SK-N-SH treated with all-trans-retinoic acid at 6 μM for 48 hours (cell line): Measurements from ENCODE around the gene PHF13.

Experiments
- ATAC-seq: fragments of 200-7000 bp; cut with Tn5 transposase; 3 replicates; pipeline ENCODE4 v1.9.1; 2020; ENCODE audit warnings: mild to moderate bottlenecking, moderate library complexity
- ARNTL ChIP-seq: fragments of 450-650 bp; formaldehyde crosslinking; IDR thresholded peaks from 2 replicates; pipeline ENCODE4 v1.5.0; 2020; ENCODE audit warnings: low read depth, mild to moderate bottlenecking, moderate library complexity, borderline replicate concordance
- BACH2 ChIP-seq: fragments of 250-450 bp; sonication (Bioruptor Pico); IDR thresholded peaks from 2 replicates; pipeline ENCODE4 v1.9.0; 2021; ENCODE audit warnings: mild to moderate bottlenecking, borderline replicate concordance
- CREB5 ChIP-seq: fragments of 250-450 bp; sonication (Bioruptor Pico); IDR thresholded peaks from 2 replicates; pipeline ENCODE4 v1.5.1; 2020; ENCODE audit warnings: low read depth, mild to moderate bottlenecking, moderate library complexity
- CSDC2 ChIP-seq: fragments of 250-450 bp; sonication (Bioruptor Pico); IDR thresholded peaks from 2 replicates; pipeline ENCODE4 v1.5.0; 2020; ENCODE audit warnings: mild to moderate bottlenecking, moderate library complexity
- ESRRG ChIP-seq: fragments of 250-450 bp; sonication (Bioruptor Pico); IDR thresholded peaks from 2 replicates; pipeline ENCODE4 v1.6.1; 2021; ENCODE audit warnings: mild to moderate bottlenecking
- GLIS3 ChIP-seq: fragments of 250-450 bp; sonication (Bioruptor Pico); IDR thresholded peaks from 2 replicates; pipeline ENCODE4 v1.5.0; 2020; ENCODE audit warnings: mild to moderate bottlenecking, moderate library complexity
- ISL1 ChIP-seq: fragments of 250-450 bp; sonication (Bioruptor Pico); IDR thresholded peaks from 2 replicates; pipeline ENCODE4 v2.1.2; 2022; ENCODE audit warnings: mild to moderate bottlenecking, moderate library complexity
- OSR1 ChIP-seq: fragments of 250-450 bp; sonication (Bioruptor Pico); IDR thresholded peaks from 2 replicates; pipeline ENCODE4 v1.8.0; 2022; ENCODE audit warnings: moderate library complexity, mild to moderate bottlenecking, inconsistent platforms
- POU6F1 ChIP-seq: fragments of 250-450 bp; sonication (Bioruptor Pico); IDR thresholded peaks from 2 replicates; pipeline ENCODE4 v1.8.0; 2021; ENCODE audit warnings: low read depth, mild to moderate bottlenecking, moderate library complexity, borderline replicate concordance
- PPARA ChIP-seq: fragments of 250-450 bp; sonication (Bioruptor Pico); IDR thresholded peaks from 2 replicates; pipeline ENCODE4 v1.5.0; 2020; ENCODE audit warnings: mild to moderate bottlenecking, borderline replicate concordance
- RARB ChIP-seq: fragments of 250-450 bp; sonication (Bioruptor Pico); IDR thresholded peaks from 2 replicates; pipeline ENCODE4 v1.8.0; 2021; ENCODE audit warnings: mild to moderate bottlenecking, moderate library complexity
- SNAI2 ChIP-seq: fragments of 250-450 bp; sonication (Bioruptor Pico); IDR thresholded peaks from 2 replicates; pipeline ENCODE4 v1.5.0; 2020; ENCODE audit warnings: mild to moderate bottlenecking, moderate library complexity
- TCF4 ChIP-seq: fragments of 250-450 bp; sonication (Bioruptor Pico); IDR thresholded peaks from 2 replicates; pipeline ENCODE4 v1.8.0; 2021; ENCODE audit warnings: mild to moderate bottlenecking, moderate library complexity, borderline replicate concordance
- TOX ChIP-seq: fragments of 250-450 bp; sonication (Bioruptor Pico); IDR thresholded peaks from 2 replicates; pipeline ENCODE4 v1.8.0; 2021; ENCODE audit warnings: mild to moderate bottlenecking, moderate library complexity, borderline replicate concordance
- ZC3H10 ChIP-seq: fragments of 250-450 bp; sonication (Bioruptor Pico); IDR thresholded peaks from 2 replicates; pipeline ENCODE4 v1.5.1; 2021; ENCODE audit warnings: mild to moderate bottlenecking, moderate library complexity
- ZFP3 ChIP-seq: fragments of 250-450 bp; sonication (Bioruptor Pico); IDR thresholded peaks from 2 replicates; pipeline ENCODE4 v1.5.0; 2020; ENCODE audit warnings: mild to moderate bottlenecking, moderate library complexity
- ZFP30 ChIP-seq: fragments of 450-650 bp; formaldehyde crosslinking; IDR thresholded peaks from 2 replicates; pipeline ENCODE4 v1.5.0; 2022; ENCODE audit warnings: mild to moderate bottlenecking, moderate library complexity
- ZNF70 ChIP-seq: fragments of 450-650 bp; formaldehyde crosslinking; IDR thresholded peaks from 2 replicates; pipeline ENCODE4 v1.5.0; 2020; ENCODE audit warnings: mild to moderate bottlenecking, moderate library complexity
- ZNF8 ChIP-seq: fragments of 450-650 bp; formaldehyde crosslinking; IDR thresholded peaks from 2 replicates; pipeline ENCODE4 v1.5.0; 2020; ENCODE audit warnings: mild to moderate bottlenecking, moderate library complexity
- TF ChIP-seq, protein P1 (sequence below): fragments of 250-450 bp; sonication (Bioruptor Pico); IDR thresholded peaks from 2 replicates; pipeline ENCODE4 v1.5.1; 2021; ENCODE audit warnings: mild to moderate bottlenecking, moderate library complexity
- TF ChIP-seq, protein P2 (sequence below): fragments of 250-450 bp; sonication (Bioruptor Pico); IDR thresholded peaks from 2 replicates; pipeline ENCODE4 v1.5.0; 2020; ENCODE audit warnings: mild to moderate bottlenecking, moderate library complexity

Gene PHF13

DNA sequence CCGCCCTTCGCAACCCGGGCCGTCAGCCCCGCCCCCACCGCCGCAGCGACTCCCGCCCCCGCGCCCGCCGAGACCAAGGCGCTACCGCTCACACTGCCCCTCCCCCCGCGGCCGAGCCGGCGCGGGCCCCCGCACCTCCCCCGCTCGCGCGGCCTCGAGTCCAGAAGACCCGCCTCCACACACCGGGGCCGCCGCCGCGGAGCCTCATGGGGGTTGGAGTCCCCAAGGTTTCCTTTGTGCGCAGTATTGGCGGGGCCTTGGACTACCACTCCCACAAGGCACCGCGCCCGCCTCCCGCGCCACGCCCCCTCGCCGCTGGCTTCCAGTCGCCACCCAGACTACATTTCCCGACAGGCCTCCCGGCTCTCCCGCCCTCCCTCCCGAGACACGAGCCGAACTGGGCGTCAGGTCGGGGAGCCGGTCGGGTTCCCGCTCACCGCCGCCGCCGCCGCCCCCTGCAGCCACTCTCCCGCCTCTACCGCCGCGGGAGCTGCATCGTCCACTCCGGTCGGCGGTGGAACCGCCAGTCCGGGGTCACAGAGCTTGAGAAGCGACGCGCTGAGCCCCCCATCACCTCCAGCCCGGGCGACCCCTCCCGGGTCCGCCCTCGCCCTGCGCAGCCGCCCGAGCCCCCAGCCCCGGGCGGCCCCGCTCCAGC lies at the start of gene PHF13:
Gene PHF13, plus strand, starts transcription at position 371 of the 658 bp plus-strand sequence. CDS start 336 bp downstream, outside the sequence.
- TF ChIP-seq ESRRG: no peak
- no peak for TF ChIP-seq GLIS3 (CRISPR knock-in tag)
- TF ChIP-seq, protein P1, sequence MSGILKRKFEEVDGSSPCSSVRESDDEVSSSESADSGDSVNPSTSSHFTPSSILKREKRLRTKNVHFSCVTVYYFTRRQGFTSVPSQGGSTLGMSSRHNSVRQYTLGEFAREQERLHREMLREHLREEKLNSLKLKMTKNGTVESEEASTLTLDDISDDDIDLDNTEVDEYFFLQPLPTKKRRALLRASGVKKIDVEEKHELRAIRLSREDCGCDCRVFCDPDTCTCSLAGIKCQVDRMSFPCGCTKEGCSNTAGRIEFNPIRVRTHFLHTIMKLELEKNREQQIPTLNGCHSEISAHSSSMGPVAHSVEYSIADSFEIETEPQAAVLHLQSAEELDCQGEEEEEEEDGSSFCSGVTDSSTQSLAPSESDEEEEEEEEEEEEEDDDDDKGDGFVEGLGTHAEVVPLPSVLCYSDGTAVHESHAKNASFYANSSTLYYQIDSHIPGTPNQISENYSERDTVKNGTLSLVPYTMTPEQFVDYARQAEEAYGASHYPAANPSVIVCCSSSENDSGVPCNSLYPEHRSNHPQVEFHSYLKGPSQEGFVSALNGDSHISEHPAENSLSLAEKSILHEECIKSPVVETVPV (CRISPR knock-in tag): no peak
- no peak for TF ChIP-seq ZC3H10 (CRISPR knock-in tag)
- TF ChIP-seq BACH2 (CRISPR knock-in tag): no peak
- TF ChIP-seq CSDC2 (CRISPR knock-in tag): no peak
- TF ChIP-seq ZFP3 (CRISPR knock-in tag): no peak
- no peak for TF ChIP-seq RARB
- no peak for TF ChIP-seq ZNF8 (CRISPR knock-in tag)
- TF ChIP-seq TOX (CRISPR knock-in tag): no peak
- no peak for TF ChIP-seq PPARA (CRISPR knock-in tag)
- TF ChIP-seq CREB5 (CRISPR knock-in tag): no peak
- TF ChIP-seq SNAI2 (CRISPR knock-in tag): no peak
- no peak for TF ChIP-seq ZFP30 (CRISPR knock-in tag)
- no peak for TF ChIP-seq ARNTL (CRISPR knock-in tag)
- no peak for TF ChIP-seq TCF4 (CRISPR knock-in tag)
- TF ChIP-seq POU6F1: no peak
- TF ChIP-seq, protein P2, sequence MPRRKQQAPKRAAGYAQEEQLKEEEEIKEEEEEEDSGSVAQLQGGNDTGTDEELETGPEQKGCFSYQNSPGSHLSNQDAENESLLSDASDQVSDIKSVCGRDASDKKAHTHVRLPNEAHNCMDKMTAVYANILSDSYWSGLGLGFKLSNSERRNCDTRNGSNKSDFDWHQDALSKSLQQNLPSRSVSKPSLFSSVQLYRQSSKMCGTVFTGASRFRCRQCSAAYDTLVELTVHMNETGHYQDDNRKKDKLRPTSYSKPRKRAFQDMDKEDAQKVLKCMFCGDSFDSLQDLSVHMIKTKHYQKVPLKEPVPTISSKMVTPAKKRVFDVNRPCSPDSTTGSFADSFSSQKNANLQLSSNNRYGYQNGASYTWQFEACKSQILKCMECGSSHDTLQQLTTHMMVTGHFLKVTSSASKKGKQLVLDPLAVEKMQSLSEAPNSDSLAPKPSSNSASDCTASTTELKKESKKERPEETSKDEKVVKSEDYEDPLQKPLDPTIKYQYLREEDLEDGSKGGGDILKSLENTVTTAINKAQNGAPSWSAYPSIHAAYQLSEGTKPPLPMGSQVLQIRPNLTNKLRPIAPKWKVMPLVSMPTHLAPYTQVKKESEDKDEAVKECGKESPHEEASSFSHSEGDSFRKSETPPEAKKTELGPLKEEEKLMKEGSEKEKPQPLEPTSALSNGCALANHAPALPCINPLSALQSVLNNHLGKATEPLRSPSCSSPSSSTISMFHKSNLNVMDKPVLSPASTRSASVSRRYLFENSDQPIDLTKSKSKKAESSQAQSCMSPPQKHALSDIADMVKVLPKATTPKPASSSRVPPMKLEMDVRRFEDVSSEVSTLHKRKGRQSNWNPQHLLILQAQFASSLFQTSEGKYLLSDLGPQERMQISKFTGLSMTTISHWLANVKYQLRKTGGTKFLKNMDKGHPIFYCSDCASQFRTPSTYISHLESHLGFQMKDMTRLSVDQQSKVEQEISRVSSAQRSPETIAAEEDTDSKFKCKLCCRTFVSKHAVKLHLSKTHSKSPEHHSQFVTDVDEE (CRISPR knock-in tag): no peak
- TF ChIP-seq ZNF70 (CRISPR knock-in tag): no peak
- peak; percentile 95 for ATAC-seq

- no peak for ATAC-seq
- TF ChIP-seq ZFP3 (CRISPR knock-in tag): no peak
- no peak for TF ChIP-seq OSR1 (CRISPR knock-in tag)
- TF ChIP-seq PPARA (CRISPR knock-in tag): no peak
- no peak for TF ChIP-seq ZFP30 (CRISPR knock-in tag)
- no peak for TF ChIP-seq RARB
- TF ChIP-seq, protein P1 (CRISPR knock-in tag): no peak
- no peak for TF ChIP-seq ISL1 (CRISPR knock-in tag)
These were observed 44.5 kb upstream of the PHF13 start for GRCh38 chr1:6569033-6569432.

- no peak for TF ChIP-seq BACH2 (CRISPR knock-in tag)
- TF ChIP-seq PPARA (CRISPR knock-in tag): no peak
- no peak for TF ChIP-seq ESRRG
- no peak for TF ChIP-seq TOX (CRISPR knock-in tag)
- no peak for ATAC-seq
These were observed 43.4 kb upstream of the PHF13 start for GRCh38 chr1:6570100-6570499.
